NB4 (cell line): ENCODE data around the gene ZFAND3.
"Not testable (repeated sequence)": the region's sequence is repeated elsewhere in the genome, so short reads cannot be mapped to it uniquely, and the experiment has no call there.

Experiments
- CTCF ChIP-seq: IDR thresholded peaks from one replicate; pipeline ENCODE4 v1.5.1; 2012; ENCODE audit warnings: low read depth, low read length
- TF ChIP-seq, protein P1 (sequence below): IDR thresholded peaks from 2 replicates; pipeline ENCODE4 v1.6.1; 2011; ENCODE audit warnings: low read depth, low read length

DNA sequence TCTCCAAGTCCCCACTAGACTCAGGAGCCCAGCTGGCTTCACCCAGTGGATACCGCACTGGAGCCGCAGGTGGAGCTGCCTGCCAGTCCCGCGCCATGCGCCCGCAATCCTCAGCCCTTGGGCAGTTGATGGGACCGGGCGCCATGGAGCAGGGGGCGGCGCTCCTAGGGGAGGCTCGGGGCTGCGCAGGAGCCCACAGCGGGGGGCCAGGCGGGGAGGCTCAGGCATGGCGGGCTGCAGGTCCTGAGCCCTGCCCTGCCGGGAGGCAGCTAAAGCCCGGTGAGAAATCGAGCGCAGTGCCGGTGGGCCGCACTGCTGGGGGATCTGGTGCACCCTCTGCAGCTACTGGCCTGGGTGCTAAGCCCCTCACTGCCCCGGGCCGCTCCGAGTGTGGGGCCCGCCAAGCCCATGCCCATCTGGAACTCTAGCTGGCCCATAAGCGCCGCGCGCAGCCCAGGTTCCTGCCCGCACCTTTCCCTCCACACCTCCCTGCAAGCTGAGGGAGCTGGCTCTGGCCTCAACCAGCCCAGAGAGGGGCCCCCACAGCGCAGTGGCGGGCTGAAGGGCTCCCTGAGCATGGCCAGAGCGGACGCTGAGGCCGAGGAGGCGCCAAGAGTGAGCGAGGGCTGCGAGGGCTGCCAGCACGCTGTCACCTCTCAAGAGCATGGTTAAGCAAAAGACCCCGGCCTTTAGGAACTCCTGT is 304.8 kb downstream of the ZFAND3 start:
- not testable (repeated sequence) for TF ChIP-seq CTCF
- TF ChIP-seq, protein P1, sequence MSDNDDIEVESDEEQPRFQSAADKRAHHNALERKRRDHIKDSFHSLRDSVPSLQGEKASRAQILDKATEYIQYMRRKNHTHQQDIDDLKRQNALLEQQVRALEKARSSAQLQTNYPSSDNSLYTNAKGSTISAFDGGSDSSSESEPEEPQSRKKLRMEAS: not testable (repeated sequence)
